ENCODE measurements around the gene HSPA1A.
"Not testable (repeated sequence)": the region's sequence is repeated elsewhere in the genome, so short reads cannot be mapped to it uniquely, and the experiment has no call there.

The HSPA1A gene

GRCh38 chr6:31834367-31835250 lies 19.3 kb downstream of the HSPA1A start:
- peaks cover 73 to 80% of the 10 kb centered on the region in 2 experiments for H3K4me1 ChIP-seq (ENCODE audit: control insufficient read depth in 1 of 2, insufficient read depth in 1 of 2, low read depth in 1 of 2, low read length in 1 of 2)

GRCh38 chr6:31836047-31836473 lies 20.7 kb downstream of the HSPA1A start:
- Histone ChIP-seq H3K4me1 (ENCODE audit: control insufficient read depth in 1 of 2, insufficient read depth in 1 of 2, low read depth in 1 of 2, low read length in 1 of 2) (peaks cover 63 to 66% of the 10 kb centered on the region in 2 experiments), H3K9me3 (no peaks in the 10 kb centered on the region), H3K36me3 (peaks cover 36% of the 10 kb centered on the region), H3K27me3 (no peaks in the 10 kb centered on the region), H3K27ac (peak overlapping the region; percentile 52), H3K4me3 (ENCODE audit: low read depth in 1 of 2, low read length in 1 of 2) (peak overlapping the region; percentile 92 to 96)
- no peak for TF ChIP-seq CTCF (IDR thresholded peaks at IDR 0.05)

More at GRCh38 chr6:31834367-31835250, 19.3 kb downstream of the HSPA1A start:
- peak overlapping the region; percentile 92 to 96 for H3K4me3 ChIP-seq (ENCODE audit: low read depth in 1 of 2, low read length in 1 of 2)
- peak overlapping the region; percentile 96 for H3K27ac ChIP-seq
- H3K36me3 ChIP-seq: peaks cover 21% of the 10 kb centered on the region
- H3K27me3 ChIP-seq: no peaks in the 10 kb centered on the region
- no peak for TF ChIP-seq CTCF (IDR thresholded peaks at IDR 0.05)
- no peaks in the 10 kb centered on the region for H3K9me3 ChIP-seq

- Histone ChIP-seq H3K4me1 (ENCODE audit: control insufficient read depth in 1 of 2, insufficient read depth in 1 of 2, low read depth in 1 of 2, low read length in 1 of 2) (peaks cover 57 to 59% of the 10 kb centered on the region in 2 experiments), H3K27ac (peak overlapping the region; percentile 52), H3K36me3 (peaks cover 41% of the 10 kb centered on the region), H3K4me3 (ENCODE audit: low read depth in 1 of 2, low read length in 1 of 2) (peak overlapping the region; percentile 92 to 96), H3K27me3 (no peaks in the 10 kb centered on the region), H3K9me3 (no peaks in the 10 kb centered on the region)
- no peak for TF ChIP-seq CTCF (IDR thresholded peaks at IDR 0.05)
These were observed 21.4 kb downstream of the HSPA1A start for GRCh38 chr6:31836474-31837368.

- no peak for TF ChIP-seq CTCF (IDR thresholded peaks at IDR 0.05)
- Histone ChIP-seq H3K4me1 (ENCODE audit: control insufficient read depth in 1 of 2, insufficient read depth in 1 of 2, low read depth in 1 of 2, low read length in 1 of 2) (peaks cover 49 to 51% of the 10 kb centered on the region in 2 experiments), H3K9me3 (no peaks in the 10 kb centered on the region), H3K27ac (peak overlapping the region; percentile 52), H3K27me3 (no peaks in the 10 kb centered on the region), H3K36me3 (peaks cover 41% of the 10 kb centered on the region), H3K4me3 (ENCODE audit: low read depth in 1 of 2, low read length in 1 of 2) (no peak overlapping the region)
These were observed 22.2 kb downstream of the HSPA1A start for GRCh38 chr6:31837369-31838113.

- not testable (repeated sequence) for H3K9me3 ChIP-seq; H3K4me3 ChIP-seq (ENCODE audit: low read depth in 1 of 2, low read length in 1 of 2); H3K27me3 ChIP-seq
- H3K4me1 ChIP-seq (ENCODE audit: control insufficient read depth in 1 of 2, insufficient read depth in 1 of 2, low read depth in 1 of 2, low read length in 1 of 2): peaks cover 43 to 45% of the 10 kb centered on the region in 2 experiments
- H3K36me3 ChIP-seq: peaks cover 41% of the 10 kb centered on the region
- peak overlapping the region; percentile 52 for H3K27ac ChIP-seq
These were observed 22.8 kb downstream of the HSPA1A start for GRCh38 chr6:31838114-31838553.

All from neutrophil (primary cell).